H1 (cell line): ENCODE results near the gene CACNB2. TPM values are rescaled to one million over a fixed set of nuclear protein-coding genes. Genes with fewer than 3 reads are reported as not detected.

ENCODE experiments used
- CREB1 ChIP-seq: IDR thresholded peaks from 2 replicates; pipeline ENCODE4 v1.6.1; 2012; ENCODE audit warnings: inconsistent platforms
- TEAD4 ChIP-seq: IDR thresholded peaks from 2 replicates; pipeline ENCODE4 v1.6.1; 2012; ENCODE audit warnings: low read depth, low read length, inconsistent platforms, mixed read lengths
- polyA plus RNA-seq, 7 experiments: library from polyadenylated mRNA; depleted of rRNA in 3 of 7; stranded (reverse) in 5 of 7; unstranded in 2 of 7; fragments of >200 nt in 5 of 7; fragments of 200-250 nt in 2 of 7; gene quantifications; 1 replicate in 5 of 7; 2 replicates in 1 of 7; 4 replicates in 1 of 7; pipeline versions ENCODE4 v1.2.1 to v1.2.3, GENCODE V29; 2011 to 2013; ENCODE audit warnings: missing spikeins in 2 of 7, mixed read lengths in 2 of 7
- total RNA-seq: library from RNA; stranded (reverse); fragmentation: NEBNext Ultra II Directional; extraction: Animal tissue kit (Norgen Biotek cat#: 25700); gene quantifications from 2 replicates; pipeline ENCODE4 v1.2.1, GENCODE V29; 2021

Gene CACNB2
- total and polyA plus RNA-seq, 2 of the 8 experiments (the other 6 are each of a cell fraction or from before 2014, with no cell fraction given) = 2.4 to 3.2 TPM

DNA sequence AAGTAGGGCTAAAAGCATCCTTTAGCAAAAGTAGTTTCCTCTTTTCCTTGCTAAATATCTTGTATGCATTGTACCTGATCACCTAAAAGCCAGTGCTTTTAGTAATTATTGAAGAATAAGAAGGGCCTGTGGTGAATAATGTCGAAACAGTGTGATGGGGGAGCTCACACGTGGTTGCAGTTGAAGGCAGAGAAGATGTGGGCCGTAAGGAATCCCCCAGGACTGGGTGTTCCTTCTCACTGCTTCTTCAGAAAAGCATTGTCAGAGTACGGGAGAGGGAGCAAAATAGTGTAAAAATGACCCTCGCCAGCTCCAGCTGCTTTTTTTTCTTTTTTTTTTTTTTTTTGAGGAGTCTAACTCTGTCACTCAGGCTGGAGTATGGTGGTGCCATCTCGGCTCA lies 310.1 kb downstream of the CACNB2 start (continued):
- TF ChIP-seq CREB1 = no peak
- TF ChIP-seq TEAD4 = no peak
